Germinal center (tissue), 1 donor: ENCODE data around the gene CDC14A.
"Not testable (repeated sequence)": the region's sequence is repeated elsewhere in the genome, so short reads cannot be mapped to it uniquely, and the experiment has no call there.

Source experiments
- DNase-seq: peaks from one replicate; pipeline ENCODE4 v3.0.0; 2012; ENCODE audit warnings: mixed read lengths, low spot score

CDC14A gene, protein sequence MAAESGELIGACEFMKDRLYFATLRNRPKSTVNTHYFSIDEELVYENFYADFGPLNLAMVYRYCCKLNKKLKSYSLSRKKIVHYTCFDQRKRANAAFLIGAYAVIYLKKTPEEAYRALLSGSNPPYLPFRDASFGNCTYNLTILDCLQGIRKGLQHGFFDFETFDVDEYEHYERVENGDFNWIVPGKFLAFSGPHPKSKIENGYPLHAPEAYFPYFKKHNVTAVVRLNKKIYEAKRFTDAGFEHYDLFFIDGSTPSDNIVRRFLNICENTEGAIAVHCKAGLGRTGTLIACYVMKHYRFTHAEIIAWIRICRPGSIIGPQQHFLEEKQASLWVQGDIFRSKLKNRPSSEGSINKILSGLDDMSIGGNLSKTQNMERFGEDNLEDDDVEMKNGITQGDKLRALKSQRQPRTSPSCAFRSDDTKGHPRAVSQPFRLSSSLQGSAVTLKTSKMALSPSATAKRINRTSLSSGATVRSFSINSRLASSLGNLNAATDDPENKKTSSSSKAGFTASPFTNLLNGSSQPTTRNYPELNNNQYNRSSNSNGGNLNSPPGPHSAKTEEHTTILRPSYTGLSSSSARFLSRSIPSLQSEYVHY

DNA sequence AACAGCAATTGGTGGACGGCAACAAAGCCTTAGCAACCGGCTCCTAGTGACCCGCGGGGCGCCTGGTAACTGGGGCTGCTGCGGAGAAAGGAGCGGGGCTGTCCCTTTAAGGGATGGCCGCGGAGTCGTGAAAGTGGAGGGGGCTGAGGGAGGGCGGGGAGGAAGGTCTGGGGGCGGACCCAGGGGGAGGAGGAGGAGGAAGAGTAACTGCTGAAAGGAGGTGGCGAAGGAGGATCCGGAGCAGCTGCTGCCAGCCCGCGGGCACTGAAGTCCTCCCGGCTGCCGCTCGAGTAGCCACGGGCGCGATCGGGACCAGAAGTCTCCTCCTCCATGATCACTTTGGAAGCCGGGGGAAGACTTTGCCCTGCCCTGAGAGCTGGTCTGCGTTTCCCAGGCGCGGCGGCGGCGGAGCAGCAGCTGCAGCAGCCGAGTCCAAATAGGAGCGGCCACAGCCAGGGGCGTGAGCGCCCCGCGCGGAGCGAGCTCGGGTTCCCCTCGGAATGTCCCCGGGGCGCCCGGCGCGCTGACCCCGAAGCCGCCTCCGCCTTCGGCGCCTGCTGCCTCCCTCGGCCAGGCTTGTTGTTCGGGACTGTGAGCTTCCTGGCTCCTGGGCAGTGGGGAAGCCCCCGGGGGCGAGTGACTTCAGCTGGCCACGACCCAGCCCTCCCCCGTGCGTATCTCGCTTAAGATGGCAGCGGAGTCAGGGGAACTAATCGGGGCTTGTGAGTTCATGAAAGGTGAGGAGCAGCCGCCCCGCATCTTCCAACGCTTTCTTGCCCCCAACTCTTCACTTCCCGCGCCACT, at the start of gene CDC14A:
TSS of gene CDC14A (plus strand) at position 240 of the 804 bp plus-strand sequence. CDS start at position 689, 449 bp downstream.
- DNase-seq: peak; percentile 92

DNA sequence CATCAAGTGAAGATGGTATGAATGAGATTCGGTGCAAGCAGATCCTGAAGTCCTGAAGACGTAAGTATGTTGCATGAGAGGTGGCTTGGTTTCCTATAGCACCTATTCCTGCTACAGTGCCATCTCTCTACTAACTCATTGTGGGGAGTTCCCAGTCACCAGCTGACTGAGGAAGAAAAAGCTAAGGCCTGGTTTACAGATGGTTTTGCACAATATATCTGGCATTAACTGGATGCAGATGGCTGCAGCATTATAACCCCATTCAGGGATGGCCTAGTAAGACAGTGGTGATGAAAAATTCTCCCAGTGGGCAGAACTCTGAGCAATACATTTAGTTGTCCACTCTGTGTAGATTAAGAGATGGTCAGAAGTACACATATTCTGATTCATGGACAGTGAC, 49.6 kb upstream of the CDC14A start:
- DNase-seq: no peak

DNA sequence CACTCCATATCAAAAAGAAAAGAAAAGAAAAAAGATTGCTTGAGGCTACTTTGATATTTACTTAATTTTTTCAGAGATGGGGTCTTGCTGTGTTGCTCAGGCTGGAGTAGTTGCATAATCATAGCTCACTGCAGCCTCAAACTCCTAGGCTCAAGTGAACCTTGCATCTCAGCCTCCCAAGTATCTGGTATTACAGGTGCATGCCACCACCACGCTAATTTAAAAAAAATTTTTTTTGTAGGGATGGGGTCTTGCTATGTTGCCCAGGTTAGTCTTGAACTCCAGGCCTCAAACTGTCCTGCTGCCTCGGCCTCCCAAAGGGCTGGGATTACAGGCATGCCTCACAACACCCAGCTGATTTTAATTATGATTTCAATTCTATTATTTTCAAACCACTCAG, 48.1 kb upstream of the CDC14A start:
- no peak for DNase-seq

DNA sequence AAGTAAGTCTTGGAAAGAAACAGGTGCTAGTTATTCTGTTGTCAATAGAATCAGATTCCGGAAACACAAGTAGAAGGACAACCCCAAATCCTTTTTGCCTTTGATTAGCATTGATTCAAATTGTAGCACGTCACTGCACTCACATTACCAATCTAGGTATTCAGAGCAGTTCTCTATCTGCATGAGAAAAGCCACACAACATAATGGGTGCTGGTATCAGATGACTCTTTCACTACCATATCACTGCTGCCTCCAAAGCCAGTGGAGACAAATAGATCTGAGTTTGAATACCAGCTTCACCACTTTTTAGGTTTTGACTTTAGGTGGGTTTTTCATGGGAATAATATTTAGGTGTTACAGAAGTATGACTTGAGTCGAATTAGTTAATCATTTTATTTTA, 47.4 kb upstream of the CDC14A start:
- DNase-seq: no peak

DNA sequence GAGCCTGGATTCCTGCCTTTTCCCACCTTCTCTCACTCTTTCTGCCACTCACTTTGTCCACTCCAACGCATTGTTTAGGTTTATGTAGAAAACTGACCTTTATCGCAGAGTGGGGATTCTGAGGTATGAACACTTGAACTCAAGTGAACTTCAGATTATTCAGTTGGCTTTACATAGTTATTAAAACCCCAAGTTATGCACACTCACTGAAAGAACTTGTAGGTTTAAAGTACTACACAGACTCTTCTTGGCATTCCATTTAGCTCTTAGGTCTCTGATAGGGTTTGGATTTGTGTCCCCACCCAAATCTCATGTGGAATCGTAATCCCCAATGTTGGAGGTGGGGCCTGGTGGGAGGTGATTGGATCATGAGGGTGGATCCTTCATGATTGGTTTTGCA, 46.4 kb upstream of the CDC14A start:
- DNase-seq: no peak

DNA sequence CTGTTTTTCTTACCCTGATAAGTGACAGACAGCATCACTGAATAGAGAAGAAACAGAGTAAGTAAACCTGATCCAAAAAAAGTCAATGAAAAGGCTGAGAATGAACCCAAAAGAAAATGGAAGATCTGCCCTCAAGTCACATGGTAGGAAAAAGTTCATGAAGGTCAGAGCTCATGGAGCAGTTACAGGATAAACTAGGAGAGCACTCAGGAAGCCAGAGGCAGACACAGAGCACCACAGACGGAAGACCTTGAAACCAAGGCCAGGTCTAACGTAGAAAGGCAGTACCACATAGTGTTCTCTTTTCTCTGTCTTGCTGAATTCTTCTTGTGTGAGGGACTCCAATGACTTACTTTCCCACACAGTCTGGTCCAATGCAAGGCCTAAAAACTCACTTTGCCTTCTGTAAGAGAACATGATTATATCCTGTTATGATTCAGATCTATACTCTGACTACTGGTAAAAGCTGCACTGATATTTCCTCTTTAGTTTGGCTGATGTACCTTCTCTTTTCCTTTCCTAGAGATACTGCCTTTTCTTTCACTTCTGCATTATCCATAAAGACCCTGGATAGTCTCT, 45.5 kb upstream of the CDC14A start:
- DNase-seq: no peak

DNA sequence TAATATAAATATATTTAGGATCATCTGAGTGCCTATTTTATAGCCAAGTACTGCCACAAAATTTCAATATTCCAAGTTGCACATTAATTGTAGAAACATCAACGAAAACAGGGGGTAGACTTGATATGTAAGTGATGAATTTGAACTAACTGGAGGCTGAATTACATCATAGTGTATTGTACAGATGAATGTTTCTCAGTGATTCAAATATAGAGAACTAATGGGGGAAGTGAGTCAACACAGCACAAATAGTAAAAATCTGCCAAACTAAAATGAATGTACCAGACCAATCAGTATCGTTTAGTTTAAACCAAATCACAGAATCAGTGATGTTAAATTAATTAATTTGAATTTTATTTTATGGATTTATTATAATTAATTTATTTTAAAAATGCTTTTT, 43.5 kb upstream of the CDC14A start:
- no peak for DNase-seq

DNA sequence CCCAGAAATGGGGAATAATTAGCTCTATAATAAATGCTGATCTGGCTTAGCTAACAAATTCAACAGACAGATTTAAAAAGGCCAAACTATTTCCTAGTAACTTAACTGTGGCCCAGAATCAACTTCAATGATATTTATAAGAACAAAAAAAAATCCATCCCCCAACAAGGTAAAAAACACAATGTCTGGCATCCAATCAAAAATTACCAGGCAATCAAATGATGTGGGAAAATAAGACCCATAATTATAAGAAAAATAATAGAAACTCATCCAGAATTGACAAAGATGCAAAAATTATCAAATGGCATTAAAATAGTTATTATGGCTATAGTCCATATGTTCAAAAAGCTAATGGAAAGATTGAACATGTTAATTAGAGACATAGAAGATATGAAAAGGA, 42.4 kb upstream of the CDC14A start:
- no peak for DNase-seq

DNA sequence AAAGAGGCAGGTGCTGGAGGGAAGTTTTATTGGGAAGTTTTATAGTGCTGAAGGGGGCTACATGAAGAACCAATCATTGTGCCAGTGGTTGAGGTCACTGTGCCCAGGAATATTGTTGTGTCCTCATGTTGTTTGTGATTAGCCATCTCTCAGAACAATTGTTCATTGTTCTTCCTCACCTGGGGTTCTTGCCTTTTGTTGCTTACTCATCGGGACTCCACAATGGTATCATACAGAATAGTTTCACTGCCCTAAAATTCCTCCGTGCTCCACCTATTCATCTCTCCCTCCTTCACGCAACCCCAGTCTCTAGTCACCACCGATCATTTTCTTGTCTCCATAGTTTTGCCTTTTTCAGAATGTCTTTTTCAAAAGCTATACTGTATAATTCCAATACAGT, 38.9 kb upstream of the CDC14A start:
- DNase-seq: no peak

DNA sequence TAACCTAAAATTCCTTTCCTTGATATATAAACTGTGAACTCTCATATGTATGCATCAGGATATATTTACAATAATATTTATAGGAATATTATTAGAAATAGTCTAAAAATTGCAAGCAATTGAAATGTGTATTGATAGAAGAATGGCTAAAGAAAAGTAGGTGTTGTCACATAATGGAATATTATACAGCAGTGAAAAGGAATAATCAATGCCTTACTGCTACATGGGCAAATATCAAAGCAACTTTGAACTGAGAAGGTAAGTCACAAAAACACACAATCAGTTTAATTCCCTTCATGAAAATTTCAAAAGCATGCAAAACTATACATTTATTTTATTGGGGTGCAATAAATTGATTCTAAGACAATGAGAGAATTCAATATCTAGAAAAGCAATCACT, 35.7 kb upstream of the CDC14A start:
- no peak for DNase-seq

DNA sequence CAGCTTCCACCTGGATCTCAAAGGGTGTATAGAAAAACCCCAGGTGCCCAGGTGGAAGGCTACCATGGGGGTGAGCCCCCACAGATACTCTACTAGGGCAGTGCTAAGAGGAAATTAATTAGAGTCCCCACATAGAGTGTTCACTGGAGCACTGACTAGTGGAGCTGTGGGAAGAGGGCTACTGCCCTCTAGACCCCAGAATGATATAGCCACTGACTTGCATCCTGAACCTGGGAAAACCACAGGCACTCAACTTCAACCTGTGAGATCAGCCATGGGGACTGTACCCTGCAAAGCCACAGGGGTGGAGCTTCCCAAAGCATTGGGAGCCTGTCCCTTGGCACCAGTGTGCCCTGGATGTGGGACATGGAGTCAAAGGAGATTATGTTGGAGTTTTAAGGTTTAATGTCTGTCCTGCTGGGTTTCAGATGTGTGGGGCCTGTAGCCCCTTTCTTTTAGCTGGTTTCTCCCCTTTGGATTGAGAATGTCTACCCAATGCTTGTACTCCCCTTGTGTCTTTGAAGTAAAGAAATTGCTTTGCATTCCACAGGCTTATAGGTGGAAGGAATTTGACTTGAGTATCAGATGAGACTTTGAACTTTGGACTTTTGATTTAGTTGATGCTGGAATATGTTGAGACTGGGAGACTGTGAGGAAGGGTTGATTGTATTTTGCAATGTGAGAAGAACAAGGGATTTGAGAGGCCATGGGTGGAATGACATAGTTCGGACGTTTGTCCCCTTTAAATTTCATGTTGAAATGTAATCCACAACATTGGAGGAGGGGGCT, 31.8 kb upstream of the CDC14A start:
- DNase-seq: no peak

DNA sequence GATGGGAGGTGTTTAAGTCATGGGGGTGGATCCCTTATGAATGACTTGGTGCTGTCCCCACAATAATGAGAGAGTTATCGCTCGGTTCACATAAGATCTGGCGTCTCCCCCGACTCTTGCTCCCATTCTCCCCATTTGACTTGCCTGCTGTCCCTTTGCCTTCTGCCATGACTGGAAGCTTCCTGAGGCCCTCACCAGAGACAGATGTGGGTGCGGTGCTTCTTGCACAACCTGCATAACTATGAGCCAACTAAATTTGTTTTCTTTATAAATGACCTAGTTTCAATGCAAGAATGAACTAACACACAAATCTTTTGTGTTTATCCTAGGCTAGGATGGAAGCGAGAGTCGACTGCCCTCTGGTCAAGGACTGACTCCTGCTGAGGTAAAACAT, 31.2 kb upstream of the CDC14A start:
- no peak for DNase-seq

DNA sequence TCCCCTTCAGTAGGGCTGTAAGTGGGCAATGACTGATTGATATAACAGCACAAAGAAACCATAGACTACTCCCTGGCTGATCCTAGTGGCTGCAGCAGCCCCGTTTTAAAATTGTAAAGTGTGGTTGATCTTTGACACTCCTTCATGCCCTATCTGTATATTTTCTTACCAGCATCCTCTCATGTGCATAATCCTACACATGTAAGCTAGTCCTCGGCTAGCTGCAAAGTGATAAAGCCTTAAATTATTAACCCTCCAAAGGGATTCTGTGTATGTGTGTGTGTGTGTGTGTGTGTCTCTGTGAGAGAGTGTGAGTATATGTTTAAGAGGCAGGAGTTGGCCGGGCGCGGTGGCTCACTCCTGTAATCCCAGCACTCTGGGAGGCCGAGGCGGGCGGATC, 30.8 kb upstream of the CDC14A start:
- DNase-seq: no peak

DNA sequence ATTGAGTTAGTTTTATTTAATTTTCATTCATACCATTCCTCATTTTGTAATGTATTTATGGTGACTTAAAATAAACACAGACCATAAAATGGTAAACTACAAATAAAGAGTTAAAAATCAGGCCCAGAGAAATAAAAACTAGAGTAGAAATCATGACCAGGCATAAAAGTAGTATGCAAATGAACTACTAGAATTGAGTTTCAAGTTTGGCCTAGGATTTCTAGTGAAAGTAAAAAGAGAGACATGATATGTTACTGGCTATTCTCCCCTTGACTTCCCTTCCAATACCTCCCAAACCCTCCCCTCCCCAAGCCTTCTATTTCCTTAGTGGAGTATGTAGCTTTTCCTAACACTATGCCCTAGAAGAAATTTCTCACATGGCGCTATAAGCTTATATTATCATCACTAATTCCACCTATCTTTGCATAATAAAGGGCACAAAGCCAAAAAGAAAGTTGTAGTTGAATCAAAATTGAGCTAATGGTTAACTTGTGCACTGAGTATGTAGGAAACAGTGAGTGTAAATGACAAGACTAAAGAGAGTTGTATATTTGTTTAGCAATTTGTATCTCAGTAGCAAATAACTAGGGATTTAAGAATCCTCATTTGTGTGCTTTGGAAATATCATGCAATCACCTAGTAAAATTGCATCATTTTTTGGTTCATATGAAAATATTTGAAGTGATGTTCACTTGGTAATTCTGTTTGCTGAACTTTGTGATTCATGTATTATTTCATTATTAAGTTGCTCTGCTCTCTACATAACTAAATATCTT, 29.7 kb upstream of the CDC14A start:
- no peak for DNase-seq

DNA sequence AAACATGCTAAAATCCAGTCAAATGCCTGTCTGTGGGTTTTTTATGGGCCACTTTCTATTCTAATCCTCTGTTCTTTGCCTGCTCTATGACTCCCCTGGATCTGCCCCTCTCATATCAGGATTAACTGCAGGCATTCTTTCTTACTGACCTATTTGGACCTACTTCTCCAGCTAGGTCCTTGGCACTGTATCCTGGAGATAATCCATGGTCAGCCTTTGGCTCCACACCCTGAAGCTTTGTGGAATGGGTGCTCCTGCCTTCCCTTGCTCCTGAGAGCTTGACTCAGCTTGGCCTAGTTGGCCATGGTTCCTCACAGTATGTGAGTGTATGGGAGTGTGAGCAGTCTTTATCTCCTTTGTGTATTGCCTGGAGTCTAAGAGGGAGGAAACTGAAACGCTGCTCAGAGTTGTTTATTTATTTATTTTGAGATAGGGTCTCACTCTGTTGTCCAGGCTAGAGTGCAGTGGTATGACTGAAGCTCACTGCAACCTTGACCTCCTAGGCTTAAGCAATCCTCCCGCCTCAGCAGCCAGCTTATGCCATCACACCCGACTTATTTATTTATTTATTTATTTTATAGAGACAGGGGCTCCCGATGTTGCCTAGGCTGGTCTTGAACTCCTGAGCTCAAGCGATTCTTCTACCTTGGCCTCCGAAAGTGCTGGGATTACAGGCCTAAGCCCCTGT, 28.7 kb upstream of the CDC14A start:
- DNase-seq: no peak

DNA sequence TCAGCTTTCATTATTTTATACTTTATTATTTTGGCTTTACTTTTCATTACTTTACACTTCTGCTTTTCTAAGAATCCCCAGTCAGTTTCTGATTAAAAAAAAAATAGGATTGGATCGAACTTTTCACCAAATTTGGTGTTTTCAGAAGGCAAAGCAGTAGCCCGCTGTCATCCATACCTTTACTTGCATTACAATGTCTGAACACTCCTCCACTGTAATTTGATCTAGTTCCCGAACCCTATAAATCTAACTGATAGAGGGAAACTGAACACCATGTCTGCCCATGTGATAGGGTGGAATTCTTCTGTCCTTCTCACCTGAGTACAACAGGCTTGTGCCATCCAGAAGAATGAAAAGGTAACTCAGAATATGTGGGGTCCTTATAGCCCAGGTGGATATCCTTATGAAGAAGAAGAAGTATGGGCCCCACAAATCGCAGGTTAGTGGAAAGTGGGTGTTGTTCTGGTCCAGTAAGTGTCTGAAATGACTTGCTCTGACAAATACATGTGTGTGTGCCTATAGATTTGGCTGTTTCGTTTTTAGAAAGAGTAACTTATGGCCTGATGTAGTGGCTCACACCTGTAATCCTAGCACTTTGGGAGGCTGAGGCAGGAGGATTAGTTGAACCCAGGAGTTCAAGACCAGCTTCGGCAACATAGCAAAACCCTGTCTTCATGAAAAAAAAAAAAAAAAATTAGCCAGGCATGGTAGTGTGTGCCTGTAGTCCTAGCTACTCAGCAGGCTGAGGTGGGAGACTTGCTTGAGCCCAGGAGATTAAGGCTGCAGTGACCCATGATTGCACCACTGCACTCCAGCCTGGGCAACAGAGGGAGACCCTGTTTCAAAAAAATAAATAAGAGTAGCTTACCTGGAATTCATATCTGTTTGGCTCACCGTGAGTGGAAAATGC, 26.6 kb upstream of the CDC14A start:
- no peak for DNase-seq

DNA sequence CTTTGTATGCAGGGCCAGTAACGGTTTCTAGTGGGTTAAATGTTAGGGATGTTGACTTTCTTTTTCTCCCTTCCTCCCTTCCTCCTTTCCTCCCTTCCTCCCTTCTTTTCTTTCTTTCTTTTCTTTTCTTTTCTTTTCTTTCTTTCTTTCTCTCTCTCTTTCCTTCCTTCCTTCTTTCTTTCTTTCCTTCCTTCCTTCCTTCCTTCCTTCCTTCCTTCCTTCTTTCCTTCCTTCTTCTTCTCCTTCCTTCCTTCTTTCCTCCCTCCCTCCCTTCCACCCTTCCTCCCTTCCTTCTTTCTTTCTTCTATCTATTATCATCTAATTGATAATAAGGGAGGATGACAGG, 26.0 kb upstream of the CDC14A start:
- DNase-seq: not testable (repeated sequence)

DNA sequence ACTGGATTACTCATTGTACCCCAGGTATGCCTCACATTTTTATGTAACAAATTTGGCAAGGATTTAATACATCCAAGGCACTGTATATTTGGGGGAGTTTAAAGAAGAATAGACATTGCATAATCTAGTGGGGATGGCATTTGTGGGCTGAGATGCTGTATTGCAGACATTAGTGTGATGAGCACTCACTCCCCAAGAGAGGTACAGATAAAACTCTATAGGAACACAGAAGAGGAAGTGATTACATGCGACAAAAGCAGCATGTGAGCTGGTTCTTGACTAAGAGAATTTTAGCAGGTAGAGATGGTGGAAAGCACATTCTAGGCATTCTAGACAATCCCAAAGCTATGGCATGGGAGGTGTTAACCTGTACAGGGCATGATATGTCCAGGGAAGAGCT, 24.2 kb upstream of the CDC14A start:
- DNase-seq: no peak

DNA sequence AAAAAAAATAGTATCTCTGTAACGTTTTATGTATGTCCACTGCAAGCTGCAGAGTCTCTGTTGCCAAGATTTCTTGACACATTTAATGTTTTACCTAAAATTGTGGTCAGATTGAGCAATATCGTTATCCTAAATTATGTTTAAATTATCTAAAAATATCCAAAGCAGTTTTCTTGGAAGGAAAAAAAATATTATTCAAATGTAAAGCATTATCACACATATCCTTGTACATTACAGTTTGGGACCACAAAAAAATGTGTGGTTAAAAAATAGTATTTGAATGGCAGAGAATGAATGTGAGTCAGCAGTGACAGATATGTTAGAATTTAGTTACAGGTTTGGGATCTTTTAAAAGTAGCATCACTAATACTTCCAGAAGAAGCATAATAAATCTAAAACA, 21.2 kb upstream of the CDC14A start:
- DNase-seq: not testable (repeated sequence)

DNA sequence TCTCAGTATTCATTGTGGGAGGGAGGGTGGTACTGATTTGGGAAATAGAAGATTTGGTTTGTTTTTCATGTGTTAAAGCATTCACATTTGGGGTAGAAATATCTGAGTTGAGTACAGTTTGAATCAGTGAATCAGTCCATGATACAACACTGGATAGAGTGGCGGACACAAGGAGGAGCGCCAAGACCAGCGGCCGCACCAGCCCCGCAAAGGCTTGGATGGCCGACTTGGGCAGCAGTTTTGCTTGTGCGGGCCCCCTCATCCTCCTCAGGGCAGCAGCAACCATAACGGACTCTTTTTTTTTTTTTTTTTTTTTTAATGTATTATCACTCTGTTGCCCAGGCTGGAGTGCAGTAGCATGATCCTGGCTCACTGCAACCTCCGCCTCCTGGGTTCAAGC, 20.0 kb upstream of the CDC14A start:
- no peak for DNase-seq
